Neutrophil (primary cell): ENCODE results near the gene CYB5R4.

Experiments used
- H3K27ac ChIP-seq: fragments of 200-600 bp; sonication (generic); 2 replicates; pipeline ENCODE4 v1.5.1; 2016; ENCODE audit warnings: mild to moderate bottlenecking, moderate library complexity
- H3K27me3 ChIP-seq: fragments of 200-600 bp; sonication (generic); 2 replicates; pipeline ENCODE4 v1.6.0; 2016; ENCODE audit warnings: mild to moderate bottlenecking
- H3K36me3 ChIP-seq: fragments of 200-600 bp; sonication (generic); 2 replicates; pipeline ENCODE4 v1.5.1; 2017
- H3K4me1 ChIP-seq, 2 experiments: fragments of 200-600 bp in 1 of 2; sonication (generic) in 1 of 2; 1 replicate in 1 of 2; 2 replicates in 1 of 2; pipeline versions ENCODE4 v1.5.1 to v1.6.1; 2013 to 2016; ENCODE audit warnings: low read depth in 1 of 2, low read length in 1 of 2, mild to moderate bottlenecking in 1 of 2, moderate library complexity in 1 of 2; ENCODE audit not compliant: control insufficient read depth in 1 of 2, insufficient read depth in 1 of 2
- H3K4me3 ChIP-seq, 2 experiments: fragments of 200-600 bp in 1 of 2; sonication (generic) in 1 of 2; 1 replicate in 1 of 2; 2 replicates in 1 of 2; pipeline ENCODE4 v1.5.1; 2013 to 2016; ENCODE audit warnings: low read depth in 1 of 2, low read length in 1 of 2, mild to moderate bottlenecking in 1 of 2, moderate library complexity in 1 of 2
- H3K9me3 ChIP-seq: fragments of 200-600 bp; sonication (generic); 2 replicates; pipeline ENCODE4 v1.5.1; 2016
- CTCF ChIP-seq: fragments of 200-600 bp; sonication (generic); IDR thresholded peaks from 2 replicates; pipeline ENCODE4 v1.5.1; 2016; ENCODE audit warnings: antibody characterized with exemption

CYB5R4 gene

GRCh38 chr6:83998021-83998584, 138.6 kb downstream of the CYB5R4 start:
- Histone ChIP-seq H3K27ac (no peak overlapping the region), H3K27me3 (no peaks in the 10 kb centered on the region), H3K9me3 (no peaks in the 10 kb centered on the region), H3K4me3 (no peak overlapping the region), H3K36me3 (no peaks in the 10 kb centered on the region), H3K4me1 (no peaks in the 10 kb centered on the region)
- no peak for TF ChIP-seq CTCF

DNA sequence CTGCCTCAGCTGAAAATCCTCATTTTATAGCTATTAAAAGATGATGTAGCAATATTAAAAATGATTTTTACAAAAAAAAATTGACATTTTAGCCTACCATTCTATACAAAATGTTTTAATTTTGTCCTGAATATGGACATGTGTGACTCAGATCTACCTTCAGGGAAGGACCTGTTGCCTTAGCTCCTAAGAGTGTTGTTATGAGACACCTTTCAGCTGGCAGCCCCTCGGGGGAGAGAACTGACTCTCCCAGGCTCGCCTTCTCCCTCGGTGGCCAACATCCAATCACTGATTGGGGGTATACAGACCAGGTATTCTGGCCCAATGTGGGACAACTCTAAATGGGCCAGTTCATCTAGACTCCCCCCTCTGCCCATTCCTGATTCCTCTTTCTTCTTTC, 141.6 kb downstream of the CYB5R4 start:
- H3K27ac ChIP-seq, result no peak overlapping the region
- no peak for TF ChIP-seq CTCF
- no peak overlapping the region for H3K4me3 ChIP-seq
- no peaks in the 10 kb centered on the region for H3K4me1 ChIP-seq
- no peaks in the 10 kb centered on the region for H3K36me3 ChIP-seq
- H3K9me3 ChIP-seq, result no peaks in the 10 kb centered on the region
- no peaks in the 10 kb centered on the region for H3K27me3 ChIP-seq

GRCh38 chr6:84002226-84002625, 142.7 kb downstream of the CYB5R4 start:
- Histone ChIP-seq H3K27ac (no peak overlapping the region), H3K9me3 (no peaks in the 10 kb centered on the region), H3K4me1 (no peaks in the 10 kb centered on the region), H3K36me3 (no peaks in the 10 kb centered on the region), H3K4me3 (no peak overlapping the region), H3K27me3 (no peaks in the 10 kb centered on the region)
- no peak for TF ChIP-seq CTCF

GRCh38 chr6:84003131-84003530, 143.6 kb downstream of the CYB5R4 start:
- no peaks in the 10 kb centered on the region for H3K4me1 ChIP-seq
- H3K4me3 ChIP-seq, result no peak overlapping the region
- no peaks in the 10 kb centered on the region for H3K36me3 ChIP-seq
- no peaks in the 10 kb centered on the region for H3K9me3 ChIP-seq
- no peaks in the 10 kb centered on the region for H3K27me3 ChIP-seq
- no peak overlapping the region for H3K27ac ChIP-seq
- TF ChIP-seq CTCF, result no peak

DNA sequence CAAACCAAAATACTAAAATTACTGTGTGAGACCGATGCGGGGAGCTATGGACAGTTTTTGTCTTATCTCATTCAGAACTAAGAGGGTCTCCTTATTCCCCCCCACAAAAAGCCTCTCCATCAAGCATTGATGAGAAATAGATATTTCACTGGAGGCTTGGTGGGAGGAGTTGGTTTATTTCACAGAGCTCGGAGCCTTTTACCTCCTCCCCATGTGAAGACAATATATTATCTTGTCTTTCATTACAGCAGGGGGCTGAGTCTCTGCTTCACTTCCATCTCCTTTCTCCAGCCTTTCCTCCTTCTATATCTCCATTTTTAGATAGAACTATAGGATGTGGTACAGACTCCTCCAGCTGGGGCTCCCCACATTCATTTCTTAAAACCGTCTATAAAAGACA, 144.2 kb downstream of the CYB5R4 start:
- Histone ChIP-seq H3K4me1 (no peaks in the 10 kb centered on the region), H3K4me3 (no peak overlapping the region), H3K27ac (no peak overlapping the region), H3K9me3 (no peaks in the 10 kb centered on the region), H3K36me3 (no peaks in the 10 kb centered on the region), H3K27me3 (no peaks in the 10 kb centered on the region)
- no peak for TF ChIP-seq CTCF

- no peak for TF ChIP-seq CTCF
- Histone ChIP-seq H3K27ac (no peak overlapping the region), H3K4me3 (no peak overlapping the region), H3K36me3 (no peaks in the 10 kb centered on the region), H3K27me3 (no peaks in the 10 kb centered on the region), H3K4me1 (no peaks in the 10 kb centered on the region), H3K9me3 (no peaks in the 10 kb centered on the region)
These were observed 148.4 kb downstream of the CYB5R4 start for GRCh38 chr6:84007871-84008270.
